Amniotic epithelial cell (primary cell): ENCODE results near the gene CYP24A1.
A peak's percentile ranks its signal among the peaks of the same experiment; 100 is the strongest.
"Not testable (repeated sequence)": the region's sequence is repeated elsewhere in the genome, so short reads cannot be mapped to it uniquely, and the experiment has no call there.

Experiments used
- DNase-seq: peaks from one replicate; pipeline ENCODE4 v3.0.0-alpha.2; 2010; ENCODE audit warnings: low read depth

CYP24A1 gene

DNA sequence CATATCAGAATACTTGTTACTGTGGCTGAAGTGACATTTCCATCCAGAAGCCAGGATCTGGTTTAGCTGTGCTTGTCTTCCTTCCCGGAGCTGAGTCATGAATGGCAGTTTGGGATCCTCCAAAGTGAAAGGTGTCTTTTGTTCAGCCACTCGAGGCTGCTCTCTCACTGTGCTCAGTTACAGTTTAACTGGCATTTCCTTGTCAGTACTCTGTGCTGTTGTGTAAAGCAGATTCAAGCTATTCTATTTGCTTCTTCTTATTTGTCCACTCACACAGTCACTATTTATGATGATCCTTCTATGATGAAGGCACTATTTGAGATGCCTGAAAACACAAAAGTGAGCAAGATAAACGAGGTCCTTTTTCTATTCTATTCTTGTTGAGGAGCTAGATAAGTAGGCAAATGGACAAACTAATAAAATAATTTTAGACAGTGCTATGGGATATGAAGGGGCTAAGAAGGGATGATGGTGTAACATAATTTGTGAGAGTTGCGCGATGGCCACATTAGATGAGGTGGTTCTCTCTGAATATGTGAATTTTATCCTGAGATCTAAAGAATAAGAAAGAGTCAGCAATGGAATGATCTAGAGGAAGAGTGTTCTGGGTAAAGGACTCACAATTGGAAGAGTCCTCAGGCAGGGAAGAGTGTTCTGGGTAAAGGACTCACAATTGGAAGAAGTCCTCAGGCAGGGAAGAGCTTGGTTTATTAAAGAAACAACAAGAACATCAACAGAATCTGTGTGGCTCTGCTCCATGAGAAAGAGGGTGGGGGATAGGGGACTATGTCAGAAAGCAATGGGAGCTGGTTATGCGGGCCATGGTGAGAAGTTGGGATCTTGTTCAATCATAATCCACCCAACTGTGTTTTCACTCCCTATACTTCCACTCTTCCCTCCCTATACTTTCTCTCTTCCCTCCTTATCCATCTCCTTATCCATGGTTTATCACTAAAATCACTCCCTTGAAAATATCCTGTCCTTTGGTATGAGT lies 40.1 kb downstream of the CYP24A1 start:
- DNase-seq = no peak

DNA sequence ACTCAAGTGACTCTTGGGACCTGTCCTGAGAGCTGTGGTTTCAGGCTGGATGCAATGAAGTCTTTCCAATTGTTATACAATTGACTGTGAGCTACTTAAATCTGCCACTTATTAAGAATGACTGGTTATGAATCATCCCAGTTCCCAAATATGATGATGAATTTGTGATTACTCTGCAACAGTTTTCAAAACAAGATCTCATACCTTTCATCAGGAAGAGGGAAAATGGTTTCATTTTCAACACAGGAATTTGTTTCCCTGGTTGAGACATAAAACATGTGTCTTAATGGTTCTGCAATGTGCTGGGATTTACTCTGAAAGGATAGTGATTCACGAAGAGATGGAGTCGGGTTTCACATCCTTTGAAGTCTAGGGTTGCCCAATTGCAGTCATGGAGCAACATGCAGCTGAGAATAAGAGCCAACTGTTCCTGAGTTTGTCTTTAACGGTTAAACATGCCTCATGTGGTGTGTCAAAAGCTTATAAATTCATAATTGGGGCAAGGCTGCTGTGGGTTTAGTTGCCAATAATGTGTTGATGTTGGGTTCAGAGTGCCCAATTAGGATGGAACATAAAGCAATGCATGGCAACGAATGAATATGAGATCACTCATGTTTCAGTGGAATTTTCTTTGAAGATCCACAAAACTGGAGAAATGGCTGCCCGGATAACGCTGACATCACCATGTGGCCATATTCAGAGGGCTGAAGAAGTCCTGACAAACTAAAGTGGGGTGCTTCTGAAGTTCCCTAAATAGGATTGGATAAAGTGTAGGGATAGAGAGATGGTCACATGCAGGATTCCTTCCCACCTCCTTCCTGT lies 41.0 kb downstream of the CYP24A1 start:
- peak; percentile 99 for DNase-seq

DNA sequence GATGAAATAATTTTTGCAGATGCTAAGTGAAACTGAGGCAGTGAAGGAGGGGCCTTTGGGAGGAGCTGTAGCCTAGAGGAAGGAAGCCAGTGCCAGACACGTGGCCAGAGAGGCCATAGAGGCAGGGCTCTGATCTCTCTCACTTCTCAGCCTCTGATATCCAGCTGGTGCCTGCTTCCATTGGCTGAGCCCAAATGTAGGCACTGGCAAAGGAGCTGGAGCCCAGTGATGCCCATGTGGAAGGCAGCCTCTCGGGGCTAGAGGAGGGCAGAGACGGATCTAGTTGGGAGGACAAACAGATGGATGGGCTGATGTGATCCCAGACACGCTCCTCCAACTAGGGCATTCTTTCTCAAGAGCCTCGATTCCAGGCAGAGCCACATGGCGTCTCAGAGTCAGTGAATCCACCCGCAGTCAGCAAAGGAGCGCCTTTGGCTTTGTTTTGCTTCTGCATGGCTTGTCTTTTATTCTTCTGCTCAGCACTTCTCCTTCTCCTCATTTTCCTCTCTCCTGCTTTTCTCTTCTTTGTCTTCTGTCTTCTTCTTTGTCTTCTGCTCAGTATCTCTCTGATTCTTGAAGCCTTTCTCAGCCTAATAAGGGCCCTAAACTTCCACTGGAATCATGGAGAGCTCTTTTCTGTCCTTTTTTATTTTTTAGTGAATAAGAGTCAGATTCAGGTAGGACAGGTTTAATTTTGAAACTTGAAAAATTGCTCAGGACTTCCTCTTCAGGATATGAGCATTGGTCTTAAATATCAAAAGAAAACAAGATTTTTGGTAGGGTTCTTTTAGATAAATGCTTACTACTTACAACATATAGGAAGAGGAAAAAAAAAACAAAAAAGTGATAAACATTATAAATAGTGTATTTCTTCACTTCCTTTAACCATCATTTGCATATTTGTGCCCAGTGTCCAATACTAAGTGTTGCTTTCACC lies 41.8 kb downstream of the CYP24A1 start:
- DNase-seq = peak; percentile 51

DNA sequence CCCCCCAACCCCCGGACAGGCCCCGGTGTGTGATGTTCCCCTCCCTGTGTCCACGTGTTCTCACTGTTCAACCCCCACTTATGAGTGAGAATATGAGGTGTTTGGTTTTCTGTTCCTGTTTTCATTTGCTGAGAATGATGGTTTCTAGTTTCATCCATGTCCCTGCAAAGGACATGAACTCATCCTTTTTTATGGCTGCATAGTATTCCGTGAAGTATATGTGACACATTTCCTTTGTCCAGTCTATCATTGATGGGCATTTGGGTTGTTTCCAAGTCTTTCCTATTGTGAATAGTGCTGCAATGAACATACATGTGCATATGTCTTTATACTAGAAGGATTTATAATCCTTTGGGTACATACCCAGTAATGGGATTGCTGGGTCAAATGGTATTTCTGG lies 42.7 kb downstream of the CYP24A1 start:
- DNase-seq = not testable (repeated sequence)

DNA sequence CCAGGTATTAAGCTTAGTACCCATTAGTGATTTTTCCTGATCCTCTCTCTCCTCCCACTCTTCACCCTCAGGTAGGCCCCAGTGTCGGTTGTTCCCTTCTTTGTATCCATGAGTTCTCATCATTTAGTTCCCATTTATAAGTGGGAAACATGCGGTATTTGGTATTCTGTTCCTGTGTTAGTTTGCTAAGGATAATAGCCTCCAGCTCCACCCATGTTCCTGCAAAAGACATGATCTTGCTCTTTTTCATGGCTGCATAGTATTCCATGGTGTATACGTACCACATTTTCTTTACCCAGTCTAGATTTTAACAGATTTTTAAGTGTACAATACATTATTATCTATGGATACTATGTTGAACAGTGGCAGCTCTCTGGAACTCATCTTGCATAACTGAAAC lies 44.4 kb downstream of the CYP24A1 start:
- no peak for DNase-seq

DNA sequence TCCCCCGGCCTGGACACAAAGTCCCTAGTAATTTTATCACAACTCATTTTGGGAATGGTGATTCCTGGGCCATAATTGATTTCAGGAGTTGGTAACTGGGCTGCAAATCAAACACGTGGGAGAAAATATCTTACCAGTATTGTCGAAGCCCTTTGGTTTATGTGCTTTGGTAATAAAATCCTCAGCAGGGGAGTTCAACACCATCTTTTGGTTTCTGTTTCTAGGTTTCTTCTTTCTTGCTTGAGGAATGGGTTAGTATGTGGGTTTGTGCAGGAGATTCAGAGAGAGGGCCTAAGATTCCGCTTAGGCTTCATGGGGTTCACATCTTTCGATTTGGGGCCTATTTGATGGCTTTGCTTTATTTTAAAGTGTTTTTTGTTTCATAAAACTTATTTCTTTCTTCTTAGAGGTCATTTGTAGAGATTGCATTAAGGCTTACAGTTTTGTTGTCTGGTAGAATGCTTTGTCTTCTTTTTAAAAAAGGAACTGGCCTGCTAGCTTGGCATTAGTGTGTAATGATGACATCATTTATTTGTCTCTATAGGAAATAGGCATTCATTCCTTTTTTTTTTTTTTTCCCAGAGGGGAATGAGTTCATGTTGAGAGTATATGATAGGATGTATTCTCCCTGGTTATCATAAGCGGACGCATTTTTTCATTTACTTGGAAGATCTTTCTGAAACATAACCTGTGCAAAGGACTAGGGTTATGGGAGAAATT lies 45.8 kb downstream of the CYP24A1 start:
- no peak for DNase-seq

DNA sequence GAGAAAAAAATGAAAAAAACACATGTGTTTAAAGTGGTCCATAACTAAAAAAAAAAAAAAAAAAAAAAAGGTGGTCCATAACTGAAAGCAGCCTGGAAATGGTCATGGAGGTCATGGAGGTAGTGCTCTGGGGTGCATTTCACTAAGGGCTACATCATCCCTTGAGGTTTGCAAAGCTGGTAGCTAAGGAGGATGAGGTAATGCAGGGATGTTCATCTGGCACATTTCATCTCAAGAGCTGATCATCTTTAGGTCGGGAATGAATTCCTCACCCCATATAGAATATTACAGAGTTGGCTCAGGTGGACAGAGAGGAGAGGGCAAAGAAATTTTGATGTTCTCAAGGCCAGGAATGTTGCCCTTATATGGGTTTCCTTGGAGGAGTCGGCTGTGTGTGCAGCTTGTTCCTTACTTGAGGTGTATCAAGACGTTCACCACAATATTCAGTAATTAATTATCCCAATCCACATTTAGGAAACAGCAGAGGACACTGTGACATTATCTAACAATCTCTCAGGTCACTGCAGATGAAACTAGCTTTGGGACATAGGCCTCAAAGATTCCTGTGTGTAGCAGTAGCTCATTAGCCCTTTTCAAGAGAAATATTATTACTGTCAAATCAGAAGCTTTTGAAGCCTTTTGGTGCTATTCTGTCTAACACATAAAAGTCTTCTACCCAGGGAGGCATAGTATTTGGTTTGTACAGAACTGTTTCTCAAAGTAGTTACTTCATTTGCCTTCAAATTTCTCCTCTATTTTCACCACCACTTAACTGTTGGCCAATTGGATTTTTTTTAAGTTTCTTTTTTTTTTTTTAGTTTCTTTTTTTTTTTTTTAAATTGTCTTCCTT lies 46.8 kb downstream of the CYP24A1 start:
- peak; percentile 32 for DNase-seq

DNA sequence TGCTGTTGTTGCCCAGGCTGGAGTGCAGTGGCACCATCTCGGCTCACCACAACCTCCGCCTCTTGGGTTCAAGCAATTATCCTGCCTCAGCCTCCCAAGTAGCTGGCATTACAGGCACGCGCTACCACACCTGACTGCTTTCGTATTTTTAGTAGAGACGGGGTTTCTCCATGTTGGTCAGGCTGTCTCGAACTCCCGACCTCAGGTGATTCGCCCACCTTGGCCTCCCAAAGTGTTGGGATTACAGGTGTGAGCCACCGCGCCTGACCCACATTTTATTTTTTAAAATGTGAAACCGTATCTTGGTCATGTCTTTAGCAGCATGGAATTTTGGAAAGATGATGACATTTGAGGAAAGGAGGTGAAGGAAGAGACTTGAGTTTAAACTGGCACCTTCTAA lies 47.5 kb downstream of the CYP24A1 start:
- DNase-seq = not testable (repeated sequence)

DNA sequence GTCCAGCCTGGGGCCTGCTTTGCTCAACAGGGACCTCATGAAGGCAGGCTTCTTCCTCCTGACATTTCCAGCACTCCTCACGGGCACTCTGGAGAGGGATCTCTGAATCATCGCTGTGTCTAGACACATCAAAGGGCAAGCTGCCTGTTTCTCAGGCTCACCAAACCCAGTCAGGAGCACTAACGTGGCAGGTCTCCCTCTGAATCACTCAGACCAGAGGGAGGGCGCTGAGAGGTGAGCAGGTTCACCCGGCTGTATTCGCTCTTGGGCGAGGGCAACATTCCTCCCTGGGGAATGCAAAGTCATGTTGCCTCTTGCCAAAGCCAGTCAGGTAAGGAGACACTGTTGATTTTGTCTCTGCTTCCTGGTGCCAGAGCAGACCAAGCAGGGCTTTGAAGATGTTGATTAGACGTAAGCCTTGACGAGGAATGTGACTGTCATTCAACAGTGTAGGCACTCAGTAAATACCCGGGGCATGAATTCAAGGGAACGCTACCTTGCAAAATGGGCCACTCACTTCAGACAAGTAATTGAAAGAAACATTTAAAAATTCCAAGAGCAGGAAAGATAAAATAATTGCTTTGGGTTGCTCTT lies 50.1 kb downstream of the CYP24A1 start:
- DNase-seq = peak; percentile 98

DNA sequence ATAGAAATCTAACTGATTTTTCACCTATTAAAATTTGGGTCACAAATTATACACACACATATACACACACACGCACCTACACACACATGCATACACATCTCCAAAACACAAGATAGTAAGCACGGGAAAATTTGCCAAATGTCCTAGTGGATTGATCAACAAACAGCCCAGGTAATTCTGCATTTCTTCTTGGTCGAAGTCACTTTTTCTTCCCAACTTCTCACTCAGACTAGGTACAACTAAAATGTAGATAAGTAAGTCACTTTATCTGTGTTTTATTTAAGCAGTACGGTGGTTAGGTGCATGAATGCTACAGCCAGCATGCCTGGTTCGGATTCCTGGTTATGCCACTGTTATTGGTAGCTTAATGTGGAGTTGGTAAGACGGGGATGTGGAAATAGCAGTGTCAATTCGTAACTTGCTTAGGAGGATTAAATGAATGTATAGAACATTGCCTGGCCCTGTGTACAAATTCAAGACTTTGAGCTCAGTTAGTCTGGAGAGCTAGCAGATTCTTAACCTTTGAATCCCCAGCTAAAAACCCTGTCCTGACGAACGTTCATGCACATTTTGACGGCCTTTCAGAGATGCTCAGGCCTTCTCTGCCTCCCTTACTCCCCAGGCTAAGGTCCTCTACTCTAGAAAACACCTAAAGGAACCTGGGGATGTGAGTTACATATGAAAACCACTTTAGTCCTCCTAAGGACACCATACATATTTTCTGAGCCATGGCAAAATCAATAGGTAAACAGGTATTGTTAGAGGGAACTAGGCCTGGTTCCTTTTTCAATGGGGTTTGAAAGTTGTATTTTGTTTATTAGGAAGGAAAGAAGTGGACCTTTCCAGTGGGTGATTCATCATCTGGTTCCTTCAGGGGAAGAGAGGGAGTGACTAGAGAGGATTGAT lies 50.9 kb downstream of the CYP24A1 start:
- DNase-seq = peak; percentile 11

DNA sequence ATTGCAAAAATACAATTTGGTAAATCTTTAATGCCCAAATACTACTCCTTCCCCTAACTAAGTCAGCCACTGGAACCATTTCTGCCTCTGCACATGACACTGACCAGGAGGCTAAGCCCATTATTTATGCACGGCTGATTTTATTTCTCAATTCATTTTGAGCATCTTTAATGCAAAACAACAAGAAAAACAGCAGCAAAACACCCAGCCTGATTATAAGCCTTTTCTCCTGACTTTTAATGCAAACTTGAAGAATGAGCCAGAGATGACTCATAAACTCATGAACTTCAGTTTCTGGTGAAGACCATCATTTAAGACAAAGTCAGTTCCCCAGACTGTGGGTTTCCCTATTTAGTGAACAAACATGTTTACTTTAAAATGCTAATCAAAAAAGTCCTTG lies 51.6 kb downstream of the CYP24A1 start:
- DNase-seq = peak; percentile 90

DNA sequence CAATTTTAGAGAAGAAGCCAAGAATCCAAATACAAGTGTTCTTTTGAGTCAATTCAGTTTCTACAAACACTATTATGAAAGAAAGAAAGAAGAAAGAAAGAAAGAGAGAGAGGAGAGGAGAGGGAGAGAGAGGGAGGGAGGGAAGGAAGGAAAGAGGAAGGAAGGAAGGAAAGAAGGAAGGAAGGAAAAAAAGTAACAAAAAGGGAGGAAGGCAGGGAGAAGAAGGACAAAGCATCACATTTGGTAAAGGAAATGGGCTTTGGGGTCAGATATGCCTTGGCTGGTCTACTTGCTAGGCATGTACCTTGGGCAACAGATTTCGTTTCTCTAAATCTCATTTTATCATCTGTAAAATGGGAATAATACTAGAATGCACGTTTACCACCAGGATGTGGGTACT lies 54.0 kb downstream of the CYP24A1 start:
- DNase-seq = no peak

DNA sequence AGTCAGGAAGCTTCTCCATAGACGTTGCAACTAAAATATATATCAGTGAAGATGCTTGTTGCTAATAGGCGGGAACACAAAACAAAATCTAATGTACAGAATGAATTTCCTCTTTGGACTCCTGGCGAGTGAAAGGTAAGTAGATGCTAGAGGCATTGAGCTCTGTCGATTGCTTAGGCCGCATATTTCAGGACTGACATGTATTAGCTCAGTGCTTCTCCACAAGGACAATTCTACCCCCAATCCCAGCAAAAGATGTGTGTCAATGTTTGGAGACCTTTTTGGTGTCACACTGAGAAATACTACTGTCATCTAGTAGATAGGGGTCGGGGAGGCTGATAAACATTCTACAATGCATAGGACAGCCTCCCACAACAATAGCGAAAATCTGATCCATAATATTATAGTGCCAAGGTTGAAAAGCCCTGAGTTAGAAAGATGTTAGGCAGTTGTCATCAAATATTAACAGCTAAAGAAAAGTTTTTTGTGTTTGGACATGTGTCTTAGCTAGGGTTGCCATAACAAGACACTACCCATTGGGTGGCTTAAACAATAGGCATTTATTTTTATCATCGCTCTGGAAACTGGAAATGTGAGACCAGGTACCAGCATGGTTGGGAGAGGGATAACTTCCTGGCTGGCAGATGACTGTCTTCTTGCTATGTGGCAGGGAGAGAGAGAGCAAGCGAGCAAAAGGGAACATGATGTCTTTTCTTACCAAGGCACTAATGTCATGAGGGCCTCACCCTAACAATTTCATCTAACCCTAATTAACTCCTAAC lies 55.4 kb downstream of the CYP24A1 start:
- DNase-seq = no peak

DNA sequence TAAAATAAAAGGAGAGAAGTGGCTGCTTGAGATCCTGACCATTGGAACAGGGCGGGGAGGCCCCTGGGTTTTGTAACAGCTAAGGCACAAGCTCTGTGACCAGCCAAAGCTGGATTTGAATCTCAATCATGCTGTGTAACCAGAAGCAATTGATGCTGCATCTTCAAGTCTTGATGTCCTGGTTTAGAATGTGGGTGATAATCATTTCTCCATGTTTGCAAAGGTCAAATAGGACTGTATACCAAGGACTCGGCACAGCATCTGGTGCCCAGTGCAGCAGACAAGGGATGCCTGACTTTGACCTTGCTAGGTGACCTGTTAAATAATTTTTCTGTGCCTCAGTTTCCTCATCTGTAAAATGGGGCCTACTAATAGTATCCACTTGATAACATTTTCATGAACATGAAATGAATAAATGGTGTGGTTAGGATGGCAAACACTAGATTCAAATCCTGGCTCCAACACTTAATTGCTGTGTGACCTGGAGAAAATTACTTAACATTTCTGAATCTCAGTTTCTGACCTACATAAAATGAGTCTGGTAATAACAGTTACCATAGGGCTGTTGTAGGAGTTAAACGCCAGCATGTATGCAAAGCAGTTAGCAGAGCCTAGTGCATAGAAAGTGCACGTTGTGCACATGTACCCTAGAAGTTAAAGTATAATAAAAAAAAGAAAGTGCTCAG lies 57.1 kb downstream of the CYP24A1 start:
- DNase-seq = no peak

DNA sequence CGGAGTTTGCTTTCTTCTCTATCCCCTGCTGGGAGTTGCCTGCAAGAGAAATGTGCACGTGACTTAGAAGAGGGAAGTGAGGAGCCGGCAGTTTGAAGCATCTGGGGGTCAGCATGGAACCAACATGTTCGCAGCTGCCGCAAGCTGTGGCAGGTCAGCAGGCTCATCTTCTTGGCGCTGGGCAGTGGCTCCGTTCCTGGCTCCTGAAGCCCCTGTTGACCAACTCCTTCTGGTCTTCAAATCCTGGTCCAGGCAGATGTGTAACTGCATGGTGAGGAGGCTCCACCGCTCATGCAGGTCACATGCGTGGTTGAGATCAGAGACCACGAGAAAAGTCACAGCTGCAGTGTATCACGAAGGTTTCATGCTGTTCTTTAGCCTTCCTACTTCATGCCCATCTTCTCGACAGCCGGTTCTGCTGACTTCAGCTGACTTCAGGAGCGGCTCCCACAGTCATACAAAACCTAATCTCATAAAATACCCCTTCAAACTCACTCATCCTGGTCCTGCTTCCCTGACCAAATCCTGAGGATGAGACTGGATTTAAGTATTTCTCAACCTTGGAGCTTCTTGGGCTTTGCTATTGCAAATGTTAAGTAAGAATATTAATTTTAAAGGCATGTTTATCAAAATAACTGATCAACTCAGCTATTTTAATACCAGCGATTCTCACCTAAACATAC lies 58.5 kb downstream of the CYP24A1 start:
- DNase-seq = peak; percentile 67

DNA sequence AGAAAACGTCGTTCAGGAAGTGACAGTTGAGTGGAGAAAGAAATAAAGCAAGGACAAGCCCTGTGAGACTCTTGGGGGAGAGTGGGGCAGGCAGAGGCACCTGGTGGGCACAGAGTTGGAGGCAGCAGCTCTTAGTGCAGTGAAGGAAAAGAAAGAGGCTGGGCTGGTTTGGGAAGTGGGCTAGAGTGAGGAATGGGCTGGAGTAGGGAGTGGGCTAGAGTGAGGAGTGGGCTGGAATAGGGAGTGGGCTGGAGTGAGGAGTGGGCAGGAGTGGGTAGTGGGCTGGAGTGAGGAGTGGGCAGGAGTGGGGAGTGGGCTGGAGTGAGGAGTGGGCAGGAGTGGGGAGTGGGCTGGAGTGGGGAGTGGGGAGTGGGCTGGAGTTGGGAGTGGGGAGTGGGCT lies 59.7 kb downstream of the CYP24A1 start:
- DNase-seq = no peak

DNA sequence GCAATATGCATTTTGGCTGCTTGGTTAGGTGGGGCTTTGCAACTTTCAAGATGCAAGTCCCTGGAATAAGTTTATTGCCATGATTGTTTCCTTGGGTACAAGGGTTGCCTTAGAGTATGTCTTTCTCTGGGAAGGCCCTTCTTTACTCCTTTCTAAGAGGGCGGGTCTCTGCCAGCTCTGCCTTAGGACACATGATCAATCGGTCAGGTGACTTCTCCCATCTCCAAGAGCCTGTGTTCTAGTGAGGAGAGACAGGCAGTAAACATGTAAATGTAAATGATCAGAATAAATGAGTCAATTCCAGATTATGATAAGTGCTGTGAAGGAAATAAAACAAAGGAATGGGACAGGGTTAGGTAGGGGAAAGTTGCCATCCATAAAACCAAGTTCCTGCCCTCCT lies 60.2 kb downstream of the CYP24A1 start:
- no peak for DNase-seq
